Measurements from ENCODE around the gene LRPPRC.

- TF ChIP-seq CTCF (conservative IDR thresholded peaks at IDR 0.05), result no peak
- no peak for TF ChIP-seq EZH2 (IDR thresholded peaks at IDR 0.05; ENCODE audit: low read depth)
These were observed 98.9 kb downstream of the LRPPRC start for GRCh38 chr2:43896906-43897305.

Measured in PC-9 (cell line).